VCaP (cell line): ENCODE measurements around the gene HPGD.

Source experiments
- H3K27ac ChIP-seq: fragments of 450-650 bp; 2 replicates; pipeline ENCODE4 v1.5.1; 2017
- CTCF ChIP-seq: fragments of 450-650 bp; conservative IDR thresholded peaks from 2 replicates; pipeline ENCODE4 v1.5.1; 2017; ENCODE audit warnings: mild to moderate bottlenecking, moderate library complexity

The HPGD gene

GRCh38 chr4:174538876-174539250 lies 16.6 kb upstream of the HPGD start:
- no peak for TF ChIP-seq CTCF
- no peak overlapping the region for H3K27ac ChIP-seq

- H3K27ac ChIP-seq: peak overlapping the region; percentile 4; the same call in 1 of the 2 replicates
- no peak for TF ChIP-seq CTCF
These were observed 16.0 kb upstream of the HPGD start for GRCh38 chr4:174538123-174538875.

- TF ChIP-seq CTCF: no peak
- peak overlapping the region; percentile 4; the same call in 1 of the 2 replicates for H3K27ac ChIP-seq
These were observed 15.3 kb upstream of the HPGD start for GRCh38 chr4:174537634-174538033.

- TF ChIP-seq CTCF: no peak
- no peak overlapping the region for H3K27ac ChIP-seq
These were observed 12.2 kb upstream of the HPGD start for GRCh38 chr4:174534461-174534860.

GRCh38 chr4:174532445-174532844 lies 10.2 kb upstream of the HPGD start:
- H3K27ac ChIP-seq: no peak overlapping the region
- no peak for TF ChIP-seq CTCF

GRCh38 chr4:174531486-174531885 lies 9.2 kb upstream of the HPGD start:
- no peak overlapping the region for H3K27ac ChIP-seq
- TF ChIP-seq CTCF: no peak

GRCh38 chr4:174528226-174528625 lies 5.9 kb upstream of the HPGD start:
- TF ChIP-seq CTCF: no peak
- H3K27ac ChIP-seq: no peak overlapping the region
